AG09319 (cell line): ENCODE data around the gene EDNRA.

Source experiments
- DNase-seq: peaks from one replicate; pipeline ENCODE4 v3.0.0-alpha.2; 2010; ENCODE audit warnings: low read depth; ENCODE audit errors: extremely low read depth
- TF ChIP-seq, protein P1 (sequence below): IDR thresholded peaks from 2 replicates; pipeline ENCODE4 v1.5.1; 2011; ENCODE audit warnings: low read depth, mild to moderate bottlenecking, inconsistent platforms, low read length, moderate library complexity

EDNRA gene

DNA sequence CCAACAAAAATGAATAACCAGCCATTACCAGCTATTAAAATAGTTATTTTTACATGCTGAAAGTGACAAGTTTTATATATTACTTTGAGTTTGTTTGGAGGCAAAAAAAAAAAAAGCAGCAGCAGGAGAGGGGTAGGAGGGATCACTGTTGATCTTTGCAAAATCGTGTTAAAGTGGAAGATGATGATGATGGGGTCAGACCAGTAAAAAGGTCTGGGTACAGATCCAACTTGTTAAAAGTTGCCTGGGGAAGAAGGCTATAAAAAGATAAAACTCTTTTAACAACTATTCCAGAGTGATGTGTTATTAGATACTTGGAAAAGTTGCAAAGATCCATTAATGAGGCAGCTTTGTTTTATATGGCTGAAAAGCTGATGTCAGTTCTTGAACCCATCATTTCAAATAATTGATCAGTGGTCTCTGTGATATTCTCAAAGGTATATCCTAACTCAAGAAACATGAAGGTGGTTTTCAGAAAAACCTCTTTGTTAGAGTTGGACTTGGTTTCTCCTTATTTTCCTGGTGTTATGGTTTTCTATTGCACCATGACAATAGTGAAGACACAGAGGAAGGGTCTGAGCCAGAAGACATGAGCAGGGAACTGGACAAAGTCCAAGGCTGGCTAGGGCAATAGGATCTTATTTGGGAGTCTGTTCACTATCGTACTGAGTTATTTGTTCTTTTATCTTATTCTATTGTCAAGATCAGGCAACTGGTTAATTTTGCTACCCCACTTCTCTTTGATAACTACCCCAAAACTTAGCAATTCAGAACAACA is 44.8 kb downstream of the EDNRA start:
- TF ChIP-seq, protein P1, sequence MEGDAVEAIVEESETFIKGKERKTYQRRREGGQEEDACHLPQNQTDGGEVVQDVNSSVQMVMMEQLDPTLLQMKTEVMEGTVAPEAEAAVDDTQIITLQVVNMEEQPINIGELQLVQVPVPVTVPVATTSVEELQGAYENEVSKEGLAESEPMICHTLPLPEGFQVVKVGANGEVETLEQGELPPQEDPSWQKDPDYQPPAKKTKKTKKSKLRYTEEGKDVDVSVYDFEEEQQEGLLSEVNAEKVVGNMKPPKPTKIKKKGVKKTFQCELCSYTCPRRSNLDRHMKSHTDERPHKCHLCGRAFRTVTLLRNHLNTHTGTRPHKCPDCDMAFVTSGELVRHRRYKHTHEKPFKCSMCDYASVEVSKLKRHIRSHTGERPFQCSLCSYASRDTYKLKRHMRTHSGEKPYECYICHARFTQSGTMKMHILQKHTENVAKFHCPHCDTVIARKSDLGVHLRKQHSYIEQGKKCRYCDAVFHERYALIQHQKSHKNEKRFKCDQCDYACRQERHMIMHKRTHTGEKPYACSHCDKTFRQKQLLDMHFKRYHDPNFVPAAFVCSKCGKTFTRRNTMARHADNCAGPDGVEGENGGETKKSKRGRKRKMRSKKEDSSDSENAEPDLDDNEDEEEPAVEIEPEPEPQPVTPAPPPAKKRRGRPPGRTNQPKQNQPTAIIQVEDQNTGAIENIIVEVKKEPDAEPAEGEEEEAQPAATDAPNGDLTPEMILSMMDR = no peak
- no peak for DNase-seq

DNA sequence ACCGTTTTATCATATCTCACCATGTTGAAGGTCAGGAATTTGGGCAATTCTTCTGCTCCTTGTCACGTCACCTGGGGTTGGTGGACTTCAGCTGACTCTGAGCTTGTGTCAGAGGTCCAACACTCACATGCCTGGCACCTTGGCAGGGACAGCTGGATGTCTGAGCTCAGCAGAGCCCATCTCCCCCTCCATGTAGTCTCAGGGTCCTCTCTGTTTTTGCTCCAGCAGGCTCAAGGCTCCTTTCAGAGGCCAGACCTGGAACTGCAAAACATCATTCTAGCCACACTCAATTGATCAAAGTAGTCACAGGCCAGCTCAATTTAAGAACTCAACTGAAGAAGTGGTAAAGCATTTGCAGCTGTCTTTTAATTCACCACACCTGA is 45.4 kb downstream of the EDNRA start:
- DNase-seq = no peak
- TF ChIP-seq, protein P1 = no peak

DNA sequence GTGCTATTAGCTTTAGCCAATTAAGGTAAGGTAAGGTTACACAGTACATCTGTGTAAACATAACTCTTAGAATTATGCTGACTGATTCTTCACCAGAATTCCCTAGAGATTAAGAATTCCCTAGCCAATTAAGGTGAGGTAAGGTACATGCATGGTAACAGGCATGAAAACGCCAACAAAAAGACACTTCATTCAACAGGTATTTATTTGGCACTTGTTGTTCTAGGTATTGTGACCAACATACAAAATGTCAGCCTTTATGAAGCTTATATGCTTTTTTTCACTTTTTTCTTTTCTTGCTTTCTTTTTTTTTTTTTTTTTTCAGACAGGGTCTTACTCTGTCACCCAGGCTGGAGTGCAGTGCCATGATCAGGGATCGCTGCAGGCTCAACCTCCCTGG is 47.2 kb downstream of the EDNRA start:
- TF ChIP-seq, protein P1 = no peak
- DNase-seq = no peak

DNA sequence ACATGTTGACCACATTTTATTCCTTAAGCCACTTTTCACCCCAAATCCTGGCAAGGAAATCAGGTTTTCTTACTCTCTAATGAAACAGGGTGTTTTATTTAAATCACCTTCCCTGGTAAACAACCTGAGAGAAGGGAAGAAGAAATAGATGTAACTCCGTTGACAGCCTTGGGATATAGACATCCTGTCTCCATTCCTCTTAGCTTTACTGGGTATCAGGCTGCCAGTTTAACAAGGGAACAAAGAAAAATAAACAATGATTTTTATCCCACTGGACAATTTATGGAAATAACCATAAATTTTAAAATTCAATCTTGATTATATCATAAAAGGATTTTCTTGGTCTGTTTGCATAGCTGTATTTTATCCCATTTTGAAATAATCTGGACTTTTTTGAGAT is 49.2 kb downstream of the EDNRA start:
- DNase-seq = no peak
- TF ChIP-seq, protein P1 = no peak

DNA sequence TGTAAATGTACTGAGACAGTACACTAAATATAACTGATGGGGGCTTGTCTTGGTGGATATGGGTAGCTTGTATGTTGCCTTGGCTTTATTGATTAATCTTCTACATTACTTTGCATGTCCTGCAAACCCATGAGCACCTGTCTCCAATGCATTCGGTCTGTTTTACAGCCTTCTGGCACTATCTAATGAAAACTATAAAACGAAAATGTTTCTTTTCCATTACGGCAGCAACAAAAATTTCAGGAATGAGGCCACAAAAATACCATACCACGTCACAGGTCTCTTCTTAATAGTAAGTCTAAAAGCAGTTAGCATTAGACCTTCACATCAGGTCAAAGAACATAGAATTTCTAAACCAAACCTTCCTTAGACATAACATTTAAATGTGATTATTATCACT is 49.8 kb downstream of the EDNRA start:
- DNase-seq = no peak
- TF ChIP-seq, protein P1 = no peak

DNA sequence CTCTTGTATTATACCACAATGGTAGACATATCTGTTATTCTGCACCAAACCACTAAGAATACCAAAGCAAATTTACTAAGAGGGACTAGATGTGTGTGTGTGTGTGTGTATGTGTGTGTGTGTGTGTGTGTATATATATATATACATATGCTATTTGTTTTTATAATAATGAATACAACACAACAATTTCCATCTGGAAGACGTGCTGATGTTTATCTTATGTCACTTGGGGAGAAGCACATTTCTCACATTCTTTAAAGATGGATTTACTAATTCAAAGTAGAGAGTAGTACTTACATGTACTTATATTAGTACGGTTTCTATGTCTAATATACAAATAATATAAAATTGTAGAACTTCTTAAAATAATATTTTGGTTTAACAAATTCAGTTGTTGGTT is 52.0 kb downstream of the EDNRA start:
- DNase-seq = no peak
- TF ChIP-seq, protein P1 = no peak

DNA sequence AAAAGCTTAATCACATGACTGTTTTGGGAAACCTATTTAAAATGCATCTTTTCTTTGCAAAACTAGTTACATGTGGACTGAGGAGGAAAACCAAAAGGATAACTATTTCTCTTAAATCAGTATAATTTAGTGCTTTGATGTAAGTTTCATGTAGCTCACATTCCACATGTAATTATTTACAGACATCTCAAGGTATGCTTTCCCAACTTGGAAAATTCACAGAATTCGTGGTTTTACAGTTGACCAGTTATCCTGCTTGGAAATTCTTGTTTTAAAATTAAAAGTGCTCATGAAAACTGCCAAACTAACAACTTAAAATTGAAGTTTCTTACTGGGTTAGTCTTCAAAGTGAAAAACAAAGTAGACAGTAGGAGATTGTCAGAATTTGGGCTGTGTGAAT is 52.4 kb downstream of the EDNRA start:
- no peak for DNase-seq
- TF ChIP-seq, protein P1 = no peak
